ENCODE results near the gene SOX6.
"Not testable (repeated sequence)": the region's sequence is repeated elsewhere in the genome, so short reads cannot be mapped to it uniquely, and the experiment has no call there.

The SOX6 gene

DNA sequence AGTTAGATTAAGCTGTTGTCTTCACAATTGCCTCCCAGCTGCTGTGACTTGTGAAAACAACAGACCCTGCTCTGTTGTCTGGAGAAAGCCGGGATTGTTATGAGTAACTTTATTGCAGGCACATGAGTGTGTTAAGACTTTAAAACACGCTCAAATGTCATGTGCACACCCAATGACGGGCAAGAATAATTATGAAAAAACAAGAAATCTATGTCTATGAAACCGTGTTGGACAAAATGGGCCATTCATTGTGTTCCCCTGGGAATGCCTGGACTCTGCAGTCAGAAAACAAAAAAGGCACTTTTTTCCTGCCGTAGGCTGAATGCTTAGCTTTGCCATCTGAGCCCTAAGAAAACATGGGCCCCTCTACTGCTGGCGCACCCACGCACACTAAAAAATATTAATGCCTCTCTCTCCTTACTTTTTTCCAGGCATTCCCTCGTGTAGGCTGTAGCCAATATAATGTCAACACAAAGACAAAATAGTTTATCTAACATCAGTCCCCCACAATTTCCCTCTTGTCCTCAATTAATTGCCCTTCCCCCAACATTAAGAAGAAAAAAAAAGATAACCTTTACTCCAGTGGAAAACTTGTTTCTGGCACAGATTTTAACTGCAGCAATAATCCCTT is 207.9 kb downstream of the SOX6 start:
- no peak for DNase-seq (ENCODE audit: low read depth)

DNA sequence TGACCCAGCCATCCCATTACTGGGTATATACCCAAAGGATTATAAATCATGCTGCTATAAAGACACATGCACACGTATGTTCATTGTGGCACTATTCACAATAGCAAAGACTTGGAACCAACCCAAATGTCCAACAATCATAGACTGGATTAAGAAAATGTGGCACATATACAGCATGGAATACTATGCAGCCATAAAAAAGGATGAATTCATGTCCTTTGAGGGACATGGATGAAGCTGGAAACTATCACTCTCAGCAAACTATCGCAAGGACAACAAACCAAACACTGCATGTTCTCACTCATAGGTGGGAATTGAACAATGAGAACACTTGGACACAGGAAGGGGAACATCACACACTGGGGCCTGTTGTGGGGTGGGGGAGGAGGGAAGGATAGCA is 209.4 kb downstream of the SOX6 start:
- not testable (repeated sequence) for DNase-seq (ENCODE audit: low read depth)

DNA sequence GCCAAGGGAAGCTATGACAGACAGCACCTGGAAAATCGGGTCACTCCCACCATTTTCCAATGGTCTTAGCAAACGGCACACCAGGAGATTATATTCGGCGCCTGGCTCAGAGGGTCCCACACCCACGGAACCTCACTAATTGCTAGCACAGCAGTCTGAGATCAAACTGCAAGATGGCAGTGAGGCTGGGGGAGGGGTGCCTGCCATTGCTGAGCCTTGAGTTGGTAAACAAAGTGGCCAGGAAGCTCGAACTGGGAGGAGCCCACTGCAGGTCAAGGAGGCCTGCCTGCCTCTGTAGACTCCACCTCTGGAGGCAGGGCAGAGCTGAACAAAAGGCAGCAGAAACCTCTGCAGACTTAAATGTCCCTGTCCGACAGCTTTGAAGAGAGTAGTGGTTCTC is 214.7 kb downstream of the SOX6 start:
- not testable (repeated sequence) for DNase-seq (ENCODE audit: low read depth)

DNA sequence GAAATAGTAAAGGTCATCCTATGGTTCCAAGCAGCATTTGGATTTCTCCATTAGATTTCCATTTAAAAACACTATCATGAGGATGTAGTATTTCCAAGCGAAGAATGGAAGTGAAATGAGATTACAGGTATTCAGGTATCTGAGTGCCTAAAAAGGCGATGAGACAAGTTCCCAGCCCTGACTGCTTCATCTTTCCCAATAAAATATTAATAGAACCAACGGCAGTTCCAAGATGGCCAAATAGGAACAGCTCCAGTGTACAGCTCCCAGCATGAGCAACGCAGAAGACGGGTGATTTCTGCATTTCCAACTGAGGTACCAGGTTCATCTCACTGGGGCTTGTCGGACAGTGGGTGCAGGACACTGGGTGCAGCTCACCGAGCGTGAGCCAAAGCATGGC is 215.2 kb downstream of the SOX6 start:
- not testable (repeated sequence) for DNase-seq (ENCODE audit: low read depth)

DNA sequence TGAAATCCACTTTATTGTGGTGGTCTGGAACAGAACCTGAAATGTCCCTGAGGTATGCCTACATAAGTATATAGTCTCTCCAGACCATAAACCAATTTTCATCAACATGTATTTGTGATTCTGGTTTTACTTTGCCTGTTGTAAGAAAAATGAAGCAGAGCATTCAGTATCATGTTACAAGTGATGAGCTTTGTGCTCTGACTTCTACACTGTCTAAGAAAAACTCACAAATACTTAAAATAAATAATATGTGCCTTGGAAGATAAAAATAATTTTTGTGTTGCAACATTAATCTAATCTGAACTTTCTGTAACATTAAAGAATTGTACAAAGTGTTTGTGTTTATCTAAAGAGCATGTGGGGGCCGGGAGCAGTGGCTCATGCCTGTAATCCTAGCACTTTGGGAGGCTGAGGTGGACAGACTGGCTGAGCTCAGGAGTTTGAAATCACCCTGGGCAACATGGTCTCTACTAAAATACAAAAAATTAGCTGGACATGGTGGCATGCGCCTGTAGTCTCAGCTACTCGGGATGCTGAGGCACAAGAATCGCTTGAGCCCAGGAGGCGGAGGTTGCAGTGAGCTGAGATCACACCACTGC is 219.5 kb downstream of the SOX6 start:
- DNase-seq (ENCODE audit: low read depth), result no peak

DNA sequence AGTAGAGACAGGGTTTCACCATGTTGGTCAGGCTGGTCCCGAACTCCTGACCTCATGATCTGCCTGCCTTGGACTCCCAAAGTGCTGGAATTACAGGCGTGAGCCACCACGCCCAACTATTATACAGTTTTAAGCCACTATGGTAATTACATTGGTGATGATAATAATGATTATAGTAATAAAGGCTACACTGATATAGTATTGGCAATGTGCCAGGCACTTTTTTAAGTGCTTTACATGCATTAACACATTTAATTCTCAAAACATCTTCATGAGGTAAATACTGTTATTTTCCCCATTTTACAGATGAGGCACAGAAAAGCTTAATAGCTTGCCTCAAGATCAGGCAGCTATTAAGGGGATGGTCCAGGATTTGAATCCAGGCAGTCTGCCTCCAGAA is 222.5 kb downstream of the SOX6 start:
- DNase-seq (ENCODE audit: low read depth), result no peak

DNA sequence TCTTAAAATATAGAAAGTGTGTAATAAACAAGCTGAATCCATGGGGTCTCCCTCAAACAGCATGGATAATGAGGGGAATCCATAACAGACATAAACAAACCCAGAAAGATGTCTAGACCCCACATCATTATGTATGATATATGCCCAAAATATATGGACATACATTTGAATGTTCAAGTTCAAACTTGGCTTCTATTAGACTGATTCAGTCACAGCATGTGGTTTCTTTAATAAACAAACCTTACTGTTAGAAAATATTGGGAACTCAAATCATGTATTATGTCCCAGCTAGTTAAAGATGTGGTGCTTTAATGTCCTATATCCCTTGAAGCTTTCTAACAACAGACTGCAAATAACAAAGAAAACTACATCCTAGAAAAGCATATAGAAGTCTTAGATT is 228.6 kb downstream of the SOX6 start:
- DNase-seq (ENCODE audit: low read depth), result no peak

DNA sequence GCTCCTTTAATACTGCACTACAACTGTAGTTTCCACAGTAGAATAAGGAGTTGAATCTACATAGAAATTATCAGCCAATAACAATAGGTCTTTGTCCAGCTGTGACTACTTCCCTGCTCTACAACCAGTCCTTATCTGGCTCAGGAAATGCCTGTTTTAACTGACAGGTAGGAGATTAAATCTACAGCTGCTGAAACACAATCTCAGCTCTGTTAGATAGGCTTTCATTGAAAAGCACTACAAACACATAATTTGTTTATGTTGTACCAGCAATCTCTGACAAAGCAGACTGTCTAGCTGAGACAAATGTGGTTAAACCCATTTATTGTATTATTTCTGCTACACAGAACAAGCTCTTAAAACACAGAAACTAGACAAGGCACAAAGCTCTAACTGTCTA is 230.0 kb downstream of the SOX6 start:
- no peak for DNase-seq (ENCODE audit: low read depth)

DNA sequence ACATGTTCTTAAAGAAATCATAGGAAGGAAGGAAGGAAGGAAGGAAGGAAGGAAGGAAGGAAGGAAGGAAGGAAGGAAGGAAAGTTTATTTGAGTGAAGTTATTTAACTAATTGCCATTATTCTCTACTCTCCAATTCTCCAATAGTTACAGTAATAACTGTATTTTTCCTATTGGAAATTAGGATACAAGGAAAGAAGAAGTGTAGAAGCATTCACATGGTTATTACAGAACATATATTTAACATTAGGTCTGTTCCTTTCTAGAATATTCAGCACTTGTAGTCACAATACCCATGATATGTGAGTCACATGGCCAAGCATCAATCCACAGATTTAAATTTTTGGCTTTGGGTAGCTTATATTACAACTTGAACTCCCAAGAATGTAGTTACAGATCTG is 230.6 kb downstream of the SOX6 start:
- no peak for DNase-seq (ENCODE audit: low read depth)

DNA sequence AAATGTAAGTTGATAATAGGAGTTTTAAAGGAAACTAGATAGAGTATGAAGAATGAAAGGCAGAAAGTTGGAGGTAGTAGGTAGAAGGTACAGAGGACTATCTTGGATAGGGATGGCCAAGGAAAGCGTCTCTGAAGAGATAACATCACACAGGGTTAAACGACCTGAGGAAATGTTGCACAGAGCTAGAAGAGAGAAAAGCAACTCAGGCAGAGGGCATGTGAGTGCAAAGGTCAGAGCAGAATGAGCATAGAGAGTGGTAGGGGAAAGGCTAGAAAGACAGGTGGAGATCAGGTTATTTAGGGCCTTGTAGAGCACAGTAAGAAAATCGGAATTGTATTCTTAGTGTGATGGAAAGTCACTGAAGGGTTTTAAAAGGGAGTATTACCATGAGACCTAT is 232.0 kb downstream of the SOX6 start:
- DNase-seq (ENCODE audit: low read depth), result no peak

DNA sequence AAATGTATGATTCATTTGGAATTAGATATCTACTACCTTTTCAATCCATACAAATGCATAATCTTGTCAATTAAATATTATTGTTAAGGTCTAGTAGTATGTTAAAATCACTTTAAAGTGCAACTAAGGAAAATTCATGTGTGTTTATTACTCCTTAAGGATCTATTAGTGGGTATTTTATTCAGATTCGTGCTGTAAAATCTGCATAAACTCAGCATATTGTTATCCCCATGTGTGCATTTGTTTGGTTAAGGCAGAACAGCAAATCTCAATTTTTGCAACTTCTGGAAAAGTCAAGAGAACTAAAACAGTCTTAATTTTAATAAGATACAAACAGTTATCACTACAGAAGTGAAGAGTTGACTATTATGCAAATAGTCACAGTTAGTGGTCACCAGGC is 234.5 kb downstream of the SOX6 start:
- no peak for DNase-seq (ENCODE audit: low read depth)

DNA sequence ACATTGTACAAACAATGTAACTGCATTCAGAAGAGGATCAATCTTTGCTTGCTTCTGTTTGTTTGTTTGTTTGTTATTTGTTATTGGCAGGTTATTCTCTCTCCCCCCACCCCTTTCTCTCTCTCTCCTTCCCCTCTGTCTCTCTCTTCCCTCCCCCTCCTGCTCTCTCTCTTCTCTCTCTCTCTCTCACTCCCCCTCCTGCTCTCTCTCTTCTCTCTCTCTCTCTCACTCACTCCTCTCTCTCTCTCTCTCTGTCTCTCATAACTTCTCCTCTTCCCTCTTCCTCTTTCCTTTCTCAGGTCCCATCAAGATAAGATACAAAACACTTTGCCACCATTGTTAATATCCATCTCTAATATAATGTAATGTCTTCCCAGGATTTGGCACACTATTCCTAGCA is 236.3 kb downstream of the SOX6 start:
- DNase-seq (ENCODE audit: low read depth), result no peak

DNA sequence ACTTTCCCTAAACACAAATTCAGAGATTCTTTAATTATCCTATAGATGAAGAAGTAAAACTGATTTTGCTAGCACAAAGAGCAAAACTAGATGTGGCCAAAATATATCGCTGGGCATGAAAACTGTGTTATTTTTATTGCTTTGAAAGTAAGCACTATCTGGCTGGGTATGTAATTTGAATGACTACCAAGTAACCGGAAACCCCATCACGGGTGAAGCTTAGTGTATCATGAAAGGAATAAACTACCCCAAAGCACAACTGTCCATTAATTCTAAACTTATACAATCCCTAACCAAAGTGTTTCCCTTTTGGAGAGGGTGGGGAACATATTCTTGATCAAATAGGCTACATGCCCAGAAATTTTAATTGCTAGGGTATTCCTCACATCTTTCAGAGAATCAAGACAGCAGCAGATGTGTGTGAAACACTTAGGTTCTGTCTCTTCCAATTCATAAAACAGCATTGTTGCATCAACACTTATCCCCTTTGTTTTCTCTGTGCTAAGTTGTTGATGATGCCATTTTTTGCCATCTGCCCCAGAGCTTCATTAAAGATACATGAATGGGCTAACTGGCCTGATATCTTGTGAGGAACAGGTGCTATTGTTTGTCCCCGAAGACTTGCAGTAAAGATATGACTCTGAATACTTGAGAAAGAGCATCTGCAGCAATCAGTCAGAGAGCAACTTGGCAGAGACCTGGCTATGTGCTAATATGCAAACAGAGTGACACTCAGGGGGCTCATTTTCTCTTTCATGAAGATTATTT is 238.2 kb downstream of the SOX6 start:
- no peak for DNase-seq (ENCODE audit: low read depth)

DNA sequence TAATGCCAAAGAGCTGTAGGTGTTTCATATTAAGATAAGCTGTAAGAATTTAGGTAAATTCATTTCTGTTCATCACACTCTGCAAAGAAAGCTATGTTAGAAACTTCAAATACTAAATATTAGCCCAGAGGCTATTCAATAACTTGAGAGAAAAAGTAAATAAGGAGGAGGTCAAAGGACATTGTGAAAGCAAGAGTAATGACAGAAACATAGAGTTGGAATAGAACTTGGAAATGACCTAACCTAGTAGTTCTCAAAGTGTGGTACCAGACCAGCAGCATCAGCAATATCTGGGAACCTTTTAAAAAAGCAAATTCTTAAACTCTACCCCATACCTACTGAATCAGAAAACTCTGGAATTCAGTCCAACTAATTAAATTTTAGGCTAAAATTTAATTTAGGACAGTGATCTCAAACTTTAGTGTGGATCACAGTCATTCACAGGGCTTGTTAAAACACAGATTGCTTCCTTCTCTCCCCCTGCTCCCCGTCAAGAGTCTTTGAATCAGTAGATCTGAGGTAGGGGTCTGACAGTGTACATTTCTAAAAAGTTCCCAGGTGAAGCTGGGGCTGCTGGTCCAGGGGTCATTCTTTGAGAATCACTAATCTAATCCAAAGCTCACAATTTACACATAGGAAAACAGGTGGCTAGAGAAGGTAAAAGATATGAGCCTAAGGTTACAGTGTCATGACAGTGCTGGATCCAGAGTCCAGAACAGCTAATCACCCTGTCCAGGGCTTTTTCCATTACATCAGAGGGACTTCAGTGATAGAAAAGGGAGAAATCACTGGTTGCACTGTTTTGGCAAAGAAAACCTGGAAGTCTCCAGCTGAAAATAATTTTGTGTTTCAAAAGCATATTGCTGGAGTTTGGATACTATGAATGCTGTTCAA is 241.1 kb downstream of the SOX6 start:
- DNase-seq (ENCODE audit: low read depth), result no peak

DNA sequence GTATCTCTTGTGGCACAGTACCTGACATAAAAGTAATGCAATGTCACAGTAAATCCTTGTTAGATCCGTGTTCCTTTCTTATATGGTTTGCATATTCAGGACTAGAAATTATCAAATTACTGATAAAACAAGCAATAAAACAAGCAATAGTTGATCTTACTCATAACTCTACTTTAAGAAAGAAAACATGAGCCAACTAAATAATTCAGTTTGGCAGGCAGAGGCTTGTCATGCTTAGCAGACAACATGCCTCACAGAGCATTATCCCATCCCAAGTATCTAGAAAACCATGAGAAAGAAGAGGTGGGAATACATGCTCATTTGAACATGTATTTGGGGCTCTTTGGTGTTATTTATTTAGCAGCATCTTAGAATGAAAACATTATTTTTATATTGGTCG is 241.9 kb downstream of the SOX6 start:
- no peak for DNase-seq (ENCODE audit: low read depth)

DNA sequence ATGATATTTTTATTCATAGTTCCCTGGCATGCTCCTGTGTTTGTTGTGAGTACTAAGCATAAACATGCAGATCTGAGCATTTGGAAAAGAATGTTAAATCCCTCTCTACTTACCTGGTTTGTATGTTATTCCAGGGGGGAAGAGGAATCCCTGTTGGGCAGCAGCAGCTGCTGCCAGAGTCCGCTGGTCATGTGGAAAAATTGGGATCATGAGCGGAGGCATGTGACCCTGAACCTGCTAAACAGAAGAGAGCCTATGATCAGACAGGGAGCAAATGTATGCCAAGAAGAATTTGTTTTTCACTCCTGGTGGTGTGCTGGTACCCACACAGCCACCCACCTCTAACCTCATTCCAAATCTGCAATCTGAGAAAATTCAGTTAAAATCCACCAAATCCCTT is 244.7 kb downstream of the SOX6 start:
- DNase-seq (ENCODE audit: low read depth), result no peak

DNA sequence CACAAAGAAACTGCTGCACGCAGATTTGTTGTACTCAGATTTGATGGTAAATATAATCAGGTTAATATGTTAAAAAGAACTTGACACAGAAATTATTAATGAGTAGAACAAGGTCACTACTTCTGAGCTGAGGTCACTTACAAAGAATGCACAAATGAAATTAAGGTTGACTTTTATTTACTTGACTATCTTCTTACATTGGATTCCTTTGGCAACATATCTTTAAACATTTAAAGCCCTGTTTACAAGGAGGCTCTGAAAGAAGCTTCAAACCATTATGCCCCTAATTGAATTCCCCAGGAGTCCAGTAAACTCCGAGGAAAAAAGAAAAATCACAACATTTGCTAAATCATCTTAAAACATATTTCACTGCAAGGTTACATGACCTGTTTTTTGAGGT is 245.5 kb downstream of the SOX6 start:
- DNase-seq (ENCODE audit: low read depth), result no peak

DNA sequence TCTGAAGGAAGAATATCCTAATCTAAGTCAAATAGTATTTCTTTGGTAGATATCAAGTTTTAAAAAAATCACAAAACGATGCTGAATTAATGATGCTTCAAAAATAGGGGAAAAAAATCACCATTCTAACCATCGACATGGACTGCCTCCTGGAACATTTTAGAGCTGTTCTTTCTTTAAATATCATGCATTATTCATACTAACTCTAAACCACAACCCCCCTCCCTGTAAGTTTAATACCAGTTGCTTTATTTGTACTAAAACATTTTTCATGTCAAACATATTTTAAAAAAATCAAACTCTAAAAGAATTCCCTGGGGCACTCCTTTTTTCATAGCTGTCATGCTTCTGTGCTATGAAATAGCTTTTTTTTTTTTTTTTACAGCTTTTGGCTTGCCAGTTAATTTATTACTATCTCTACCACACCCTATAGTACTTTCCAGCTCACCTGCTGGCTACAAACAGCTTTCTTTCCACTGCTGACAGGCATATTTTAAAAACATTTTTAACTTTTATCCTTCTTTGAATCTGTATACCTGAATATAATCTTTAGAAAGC is 256.9 kb downstream of the SOX6 start:
- no peak for DNase-seq (ENCODE audit: low read depth)

DNA sequence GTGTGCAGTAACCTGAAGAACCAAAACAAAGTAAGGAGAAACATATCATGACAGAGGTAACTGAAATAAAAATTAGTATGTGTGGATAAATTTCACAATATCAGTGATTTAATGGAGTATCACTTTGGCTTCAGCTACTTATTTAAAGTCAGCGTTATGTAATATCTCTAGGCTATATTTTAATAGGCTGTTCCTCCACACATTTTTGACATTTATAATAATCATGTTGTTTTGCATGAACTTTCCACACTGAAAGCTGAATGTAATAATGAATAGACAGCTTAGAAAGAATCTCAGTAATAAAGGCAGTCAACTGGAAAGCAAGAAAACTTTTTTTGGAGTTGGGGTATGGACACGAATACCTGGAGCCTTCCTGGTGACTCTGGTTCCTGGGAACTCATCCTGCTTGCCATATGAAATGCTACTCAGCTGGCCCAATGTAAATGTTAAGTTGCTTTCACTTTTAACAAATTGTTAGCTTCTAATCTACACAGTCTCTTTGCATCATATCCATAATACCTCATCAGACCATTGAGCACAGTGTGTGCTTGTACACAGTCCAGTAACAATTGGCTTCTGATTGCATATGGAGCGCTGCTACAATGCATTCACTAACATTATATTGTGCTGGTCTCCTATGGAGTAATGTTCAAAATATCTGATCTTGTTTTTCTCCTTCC is 257.7 kb downstream of the SOX6 start:
- DNase-seq (ENCODE audit: low read depth), result no peak

DNA sequence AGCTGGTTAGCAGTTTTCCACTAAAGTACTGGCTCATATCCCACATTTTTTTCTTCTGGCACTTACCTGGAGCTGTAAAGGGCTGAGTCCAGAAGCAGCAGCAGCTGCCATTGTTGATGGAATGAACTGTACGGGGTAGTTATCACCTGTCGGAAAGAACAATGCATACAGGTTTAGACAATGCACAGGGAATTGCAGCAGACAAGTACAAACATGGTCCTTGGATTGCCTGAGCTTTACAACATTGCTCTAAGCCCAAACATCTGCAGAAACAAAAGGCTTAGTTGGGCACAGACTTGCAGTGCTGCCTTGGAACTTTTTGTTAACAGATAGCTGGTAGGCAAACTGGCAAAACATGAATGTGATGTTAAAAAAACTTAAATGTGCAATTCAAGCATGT is 258.8 kb downstream of the SOX6 start:
- no peak for DNase-seq (ENCODE audit: low read depth)

DNA sequence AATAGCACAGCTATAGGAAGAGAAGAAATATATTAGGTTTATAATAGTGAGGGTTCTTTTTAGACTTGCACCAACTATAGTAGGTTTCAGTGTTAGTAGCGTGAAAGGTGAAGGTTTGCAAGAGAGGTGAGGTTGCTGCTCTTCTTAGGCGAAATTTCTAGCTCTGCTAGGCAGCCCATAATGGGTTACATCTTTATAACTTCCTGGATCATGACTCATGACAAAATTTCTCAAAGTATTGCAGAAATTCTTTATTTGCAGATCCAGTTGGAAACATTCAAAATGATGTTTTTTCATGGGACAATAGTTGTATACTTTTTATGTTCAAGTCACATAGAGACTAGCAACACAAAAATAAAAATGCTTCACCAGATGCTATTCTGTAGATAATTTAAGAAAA is 260.0 kb downstream of the SOX6 start:
- no peak for DNase-seq (ENCODE audit: low read depth)

DNA sequence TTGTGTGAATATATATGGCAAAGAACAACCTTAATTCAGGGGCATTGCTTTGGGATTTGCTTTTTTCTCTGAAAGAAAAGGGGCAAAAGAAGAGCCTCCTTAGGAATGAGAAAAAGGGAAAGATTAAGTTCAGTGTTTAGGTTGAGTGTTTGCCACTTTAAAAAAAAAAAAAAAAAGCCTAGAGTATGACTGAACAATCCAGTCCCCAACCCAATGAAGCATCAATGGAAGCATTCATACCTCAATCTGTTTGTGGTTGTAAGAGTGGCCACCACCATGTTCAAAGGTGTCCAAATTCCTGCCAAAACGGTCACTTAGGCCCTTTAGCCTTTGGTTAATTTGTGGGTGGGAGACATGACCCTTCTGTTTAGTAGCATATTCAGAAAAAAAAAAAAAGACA is 260.6 kb downstream of the SOX6 start:
- DNase-seq (ENCODE audit: low read depth), result no peak

All from activated T-cell treated with anti-CD3 and anti-CD28 coated beads for 24 hours (primary cell).